ENCODE measurements around the gene ACTN2.

GRCh38 chr1:236692742-236693141, 6.4 kb downstream of the ACTN2 start:
- no peak for TF ChIP-seq ZNF302 (tag by site-specific recombination; IDR thresholded peaks at IDR 0.05; ENCODE audit: low read depth)
- no peak for TF ChIP-seq ZNF768 (tag by site-specific recombination; IDR thresholded peaks at IDR 0.05)
- TF ChIP-seq ZBTB7A (tag by site-specific recombination; IDR thresholded peaks at IDR 0.05; ENCODE audit: low read depth), result no peak
- no peak for TF ChIP-seq CTCF (tag by site-specific recombination; IDR thresholded peaks at IDR 0.05)
- no peak for TF ChIP-seq ATF2 (tag by site-specific recombination; IDR thresholded peaks at IDR 0.05; ENCODE audit: low read depth)
